BJ (cell line): Measurements from ENCODE around the gene MAML2. TPM values are rescaled to one million over a fixed set of nuclear protein-coding genes. Genes with fewer than 3 reads are reported as not detected.

ENCODE experiments used
- CTCF ChIA-PET: fragments of 350-600 bp; formaldehyde crosslinking; extraction: SDS; loops from one replicate; lab custom pipeline; 2021; ENCODE audit warnings: antibody characterized with exemption, inconsistent platforms; lab: Yijun Ruan, JAX
- POLR2A ChIA-PET: fragments of 300-600 bp; sonication (Branson Sonifier 250); formaldehyde crosslinking; extraction: SDS; loops from one replicate; lab custom pipeline; 2021; ENCODE audit warnings: antibody characterized with exemption; lab: Charles Lee
- DNase-seq: peaks from one replicate; pipeline ENCODE4 v3.0.0-alpha.2; 2011; ENCODE audit warnings: low read depth
- H3K27me3 ChIP-seq: 2 replicates; pipeline ENCODE4 v1.6.0; 2011; ENCODE audit warnings: low read length; ENCODE audit not compliant: control insufficient read depth, insufficient read depth
- H3K36me3 ChIP-seq: 2 replicates; pipeline ENCODE4 v1.5.1; 2011; ENCODE audit warnings: low read length; ENCODE audit not compliant: control insufficient read depth, insufficient read depth
- H3K4me3 ChIP-seq: 2 replicates; pipeline ENCODE4 v1.5.1; 2011; ENCODE audit warnings: low read depth, mild to moderate bottlenecking, control low read depth, low read length
- polyA plus RNA-seq: library from polyadenylated mRNA; depleted of rRNA; stranded (reverse); fragments of >200 nt; gene quantifications from 2 replicates; pipeline ENCODE4 v1.2.3, GENCODE V29; 2011
- TF ChIP-seq, protein P1 (sequence below): IDR thresholded peaks from 2 replicates; pipeline ENCODE4 v1.5.1; 2011; ENCODE audit warnings: low read depth, mild to moderate bottlenecking, control low read depth, inconsistent platforms, low read length, moderate library complexity; ENCODE audit not compliant: insufficient read depth

Gene MAML2
- polyA plus RNA-seq, 1 experiment, result 22.0 TPM

DNA sequence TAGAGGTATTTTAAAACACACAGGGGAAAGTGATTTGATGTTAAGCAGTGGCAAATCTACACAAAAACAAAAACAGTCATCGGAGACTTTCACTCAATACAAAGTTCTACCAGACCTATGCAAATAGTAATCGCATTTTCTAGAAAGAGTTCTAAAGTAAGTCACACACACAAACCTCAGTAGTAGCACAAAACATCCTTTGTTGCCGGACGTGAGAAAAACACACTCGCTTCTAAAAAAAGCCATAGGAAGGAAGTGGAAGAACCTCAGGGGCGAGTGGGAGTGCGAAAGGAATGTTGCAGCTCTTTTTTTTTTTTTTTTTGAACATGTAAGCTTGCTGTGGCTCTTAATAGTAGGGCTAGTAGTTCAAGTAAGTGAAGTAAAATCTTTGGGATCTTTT is 88.9 kb downstream of the MAML2 start:
- POLR2A ChIA-PET, result no interaction called here
- H3K36me3 ChIP-seq, result no peaks in the 10 kb centered on the region
- no peaks in the 10 kb centered on the region for H3K27me3 ChIP-seq
- DNase-seq, result no peak
- no peak overlapping the region for H3K4me3 ChIP-seq
- TF ChIP-seq, protein P1, sequence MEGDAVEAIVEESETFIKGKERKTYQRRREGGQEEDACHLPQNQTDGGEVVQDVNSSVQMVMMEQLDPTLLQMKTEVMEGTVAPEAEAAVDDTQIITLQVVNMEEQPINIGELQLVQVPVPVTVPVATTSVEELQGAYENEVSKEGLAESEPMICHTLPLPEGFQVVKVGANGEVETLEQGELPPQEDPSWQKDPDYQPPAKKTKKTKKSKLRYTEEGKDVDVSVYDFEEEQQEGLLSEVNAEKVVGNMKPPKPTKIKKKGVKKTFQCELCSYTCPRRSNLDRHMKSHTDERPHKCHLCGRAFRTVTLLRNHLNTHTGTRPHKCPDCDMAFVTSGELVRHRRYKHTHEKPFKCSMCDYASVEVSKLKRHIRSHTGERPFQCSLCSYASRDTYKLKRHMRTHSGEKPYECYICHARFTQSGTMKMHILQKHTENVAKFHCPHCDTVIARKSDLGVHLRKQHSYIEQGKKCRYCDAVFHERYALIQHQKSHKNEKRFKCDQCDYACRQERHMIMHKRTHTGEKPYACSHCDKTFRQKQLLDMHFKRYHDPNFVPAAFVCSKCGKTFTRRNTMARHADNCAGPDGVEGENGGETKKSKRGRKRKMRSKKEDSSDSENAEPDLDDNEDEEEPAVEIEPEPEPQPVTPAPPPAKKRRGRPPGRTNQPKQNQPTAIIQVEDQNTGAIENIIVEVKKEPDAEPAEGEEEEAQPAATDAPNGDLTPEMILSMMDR, result no peak
- CTCF ChIA-PET, result interaction anchor here (2.2 kb wide), 1 partner anchor 89 kb away, joined by 8 read pairs; the partner anchor contains the start of gene MAML2

GRCh38 chr11:96246718-96247552 is 96.1 kb downstream of the MAML2 start:
- POLR2A ChIA-PET, result no interaction called here
- no peak overlapping the region for H3K4me3 ChIP-seq

DNA sequence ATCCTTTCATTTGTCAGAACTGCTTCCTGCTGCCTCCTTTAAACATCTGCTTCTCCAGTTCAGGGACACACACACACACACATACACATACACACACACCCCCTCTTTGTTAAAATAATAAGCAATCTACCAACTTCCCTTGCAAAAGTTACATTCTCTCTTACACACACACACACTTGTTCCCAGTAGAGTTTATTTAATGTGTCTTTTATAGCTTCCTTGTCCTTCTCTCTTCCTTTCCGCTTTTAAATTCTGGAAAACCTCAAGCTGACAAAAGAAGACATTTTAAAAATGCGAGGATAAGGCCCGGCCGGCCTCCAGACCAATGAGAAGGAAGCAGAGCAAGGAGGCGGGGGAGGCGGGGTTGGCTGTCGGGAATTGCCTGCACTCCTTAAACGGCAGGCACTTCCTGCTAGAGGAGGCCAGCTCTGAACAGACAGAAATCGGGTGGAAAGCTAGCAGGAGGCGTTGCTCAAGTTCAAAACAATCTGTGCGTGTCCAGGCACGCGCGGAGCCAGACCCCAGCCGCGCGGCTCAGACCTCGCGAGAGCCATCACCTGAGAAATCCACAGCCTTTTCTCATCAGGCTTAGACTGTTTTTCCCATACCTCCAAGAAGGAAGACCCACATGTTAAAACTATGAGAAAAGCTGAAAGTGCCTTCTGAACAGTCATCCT is 99.9 kb downstream of the MAML2 start:
- ChIA-PET POLR2A (interaction anchor here (0.6 to 0.7 kb wide), 3 partner anchors 69 to 366 kb away, joined by 6 to 8 read pairs (median 7); no protein-coding TSS in a partner anchor), CTCF (interaction anchor here (0.7 to 2.5 kb wide), 5 partner anchors 17 to 260 kb away, joined by 3 to 12 read pairs (median 4); partner anchors contain the start of gene MAML2)
- no peaks in the 10 kb centered on the region for H3K27me3 ChIP-seq
- peak overlapping the region; percentile 32 for H3K4me3 ChIP-seq
- H3K36me3 ChIP-seq, result no peaks in the 10 kb centered on the region
- TF ChIP-seq, protein P1, result no peak
- DNase-seq, result peak; percentile 88

More at GRCh38 chr11:96246718-96247552, 96.1 kb downstream of the MAML2 start:
- DNase-seq, result no peak
- Histone ChIP-seq H3K27me3 (no peaks in the 10 kb centered on the region), H3K36me3 (no peaks in the 10 kb centered on the region)
- CTCF ChIA-PET, result interaction anchor here (0.6 kb wide), 1 partner anchor 19 kb away, joined by 3 read pairs; no protein-coding TSS in a partner anchor
- TF ChIP-seq, protein P1, result no peak

DNA sequence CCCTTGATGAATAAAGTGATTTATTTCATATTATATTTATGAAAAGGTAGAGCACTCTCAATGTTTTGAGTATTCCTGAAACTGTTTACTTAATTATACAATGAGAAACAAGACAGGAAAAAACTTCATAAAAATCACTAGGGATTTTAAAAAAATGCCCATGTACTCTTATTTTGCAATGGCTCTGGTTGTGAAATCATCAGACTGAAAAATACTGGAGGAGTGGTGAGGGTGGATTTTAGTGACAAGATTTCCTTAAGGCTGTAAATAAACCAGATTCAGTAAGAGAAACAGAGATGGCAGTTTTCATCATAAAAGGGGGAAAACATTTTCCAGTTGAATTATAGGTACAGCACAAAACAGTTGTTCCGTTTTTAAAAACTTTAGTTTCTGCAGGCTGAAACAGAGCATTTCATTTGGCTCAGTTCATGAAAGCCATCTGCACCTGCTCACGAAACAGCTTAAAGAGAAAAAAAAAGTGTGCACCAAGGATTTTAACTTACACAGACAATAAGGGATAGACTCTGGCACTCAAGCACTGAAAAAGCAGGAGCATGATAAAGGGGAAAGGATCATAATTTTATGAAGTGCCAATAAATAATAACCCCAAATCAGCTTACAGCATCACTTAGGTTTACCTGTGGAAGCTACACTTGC is 100.7 kb downstream of the MAML2 start:
- no peak overlapping the region for H3K4me3 ChIP-seq
- ChIA-PET CTCF (interaction anchor here (0.7 to 2.5 kb wide), 5 partner anchors 17 to 260 kb away, joined by 3 to 12 read pairs (median 4); partner anchors contain the start of gene MAML2), POLR2A (interaction anchor here (0.6 kb wide), 1 partner anchor 365 kb away, joined by 7 read pairs; no protein-coding TSS in a partner anchor)
- no peak for DNase-seq
- no peaks in the 10 kb centered on the region for H3K36me3 ChIP-seq
- TF ChIP-seq, protein P1, result no peak
- H3K27me3 ChIP-seq, result no peaks in the 10 kb centered on the region
